ENCODE results near the gene CCDC180.
"Not testable (repeated sequence)": the region's sequence is repeated elsewhere in the genome, so short reads cannot be mapped to it uniquely, and the experiment has no call there.

CCDC180 gene

DNA sequence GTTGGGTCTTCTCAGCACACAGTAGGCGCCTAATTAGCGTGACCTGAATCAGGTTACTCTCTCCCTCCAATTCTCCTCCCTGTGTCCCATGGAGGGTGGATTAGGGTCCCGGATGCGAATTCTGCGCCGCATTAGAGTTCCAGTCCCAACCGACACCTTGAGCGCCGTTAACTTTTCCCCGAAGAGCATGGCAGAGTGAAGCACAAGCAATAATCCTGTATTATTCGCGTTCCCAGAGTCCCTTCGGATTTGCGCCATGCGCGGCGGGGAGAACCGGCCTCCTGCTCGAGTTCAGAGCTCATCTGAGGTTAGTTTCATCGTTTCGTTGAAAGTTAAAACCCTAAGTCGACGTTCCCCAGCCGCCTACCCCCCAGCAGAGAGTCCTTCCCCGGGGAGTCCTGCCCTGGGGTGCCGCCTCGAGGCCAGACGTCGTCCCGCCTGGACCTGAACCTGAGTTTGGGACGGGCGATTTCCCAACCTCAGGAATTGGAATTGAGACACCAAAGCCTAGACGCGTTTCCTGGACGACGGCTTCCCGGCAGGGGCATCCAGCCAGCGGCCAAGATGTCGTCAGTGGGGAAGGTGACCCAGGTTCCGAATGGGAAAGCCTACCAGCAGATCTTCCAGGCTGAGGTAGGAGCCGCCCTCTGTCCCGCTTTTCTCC, at the start of gene CCDC180:
Gene CCDC180, plus strand, starts transcription at position 160 of the 664 bp plus-strand sequence. Its CDS starts 405 bp downstream, at position 565.
- no peak for DNase-seq (ENCODE audit: low read depth in 2 of 2)

GRCh38 chr9:97259834-97260514, 47.5 kb upstream of the CCDC180 start:
- DNase-seq (ENCODE audit: low read depth in 2 of 2): not testable (repeated sequence)

- no peak for DNase-seq (ENCODE audit: low read depth in 2 of 2)
Observed at GRCh38 chr9:97271292-97271691, 36.2 kb upstream of the CCDC180 start.

DNA sequence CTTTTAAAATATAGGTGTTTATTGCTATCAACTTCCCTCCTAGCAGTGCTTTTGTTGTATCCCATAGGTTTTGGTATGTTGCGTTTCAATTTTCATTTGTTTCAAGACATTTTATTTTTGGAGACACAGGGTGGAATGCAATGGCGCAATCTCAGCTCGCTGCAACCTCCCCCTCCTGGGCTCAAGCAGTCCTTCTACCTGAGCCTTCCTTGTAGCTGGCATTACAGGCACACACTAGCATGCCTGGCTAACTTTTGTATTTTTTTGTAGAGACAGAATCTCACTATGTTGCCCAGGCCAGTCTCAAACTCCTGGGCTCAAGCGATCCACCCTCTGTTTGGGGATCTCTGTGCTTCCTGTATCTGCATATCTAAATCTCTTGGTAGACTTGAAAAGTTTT, 35.4 kb upstream of the CCDC180 start:
- no peak for DNase-seq (ENCODE audit: low read depth in 2 of 2)

DNA sequence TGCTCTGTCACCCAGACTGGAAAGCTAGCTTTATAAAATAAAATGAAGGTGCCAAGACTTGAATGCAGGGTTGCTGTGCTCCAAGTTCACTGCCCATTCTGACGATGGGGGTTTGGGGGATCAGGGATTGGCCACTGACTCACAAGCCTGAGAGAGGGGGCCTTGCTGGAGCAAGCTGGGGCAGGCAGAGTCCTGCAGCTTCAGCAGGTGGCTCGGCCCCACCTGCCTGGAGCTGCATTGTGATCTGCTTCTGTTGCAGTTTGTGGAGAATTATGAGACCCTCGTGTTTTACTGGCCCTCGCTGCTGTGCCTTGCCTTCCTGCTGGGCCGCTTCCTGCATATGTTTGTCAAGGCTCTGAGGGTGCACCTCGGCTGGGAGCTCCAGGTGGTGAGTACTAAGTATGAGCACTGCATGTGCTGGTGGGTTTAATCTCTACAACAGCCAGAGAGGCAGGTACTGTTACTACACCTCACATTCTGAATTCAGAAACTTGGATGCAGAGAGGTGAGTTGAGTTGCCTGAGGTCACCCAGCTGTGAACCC, 31.1 kb upstream of the CCDC180 start:
- DNase-seq (ENCODE audit: low read depth in 2 of 2): no peak

DNA sequence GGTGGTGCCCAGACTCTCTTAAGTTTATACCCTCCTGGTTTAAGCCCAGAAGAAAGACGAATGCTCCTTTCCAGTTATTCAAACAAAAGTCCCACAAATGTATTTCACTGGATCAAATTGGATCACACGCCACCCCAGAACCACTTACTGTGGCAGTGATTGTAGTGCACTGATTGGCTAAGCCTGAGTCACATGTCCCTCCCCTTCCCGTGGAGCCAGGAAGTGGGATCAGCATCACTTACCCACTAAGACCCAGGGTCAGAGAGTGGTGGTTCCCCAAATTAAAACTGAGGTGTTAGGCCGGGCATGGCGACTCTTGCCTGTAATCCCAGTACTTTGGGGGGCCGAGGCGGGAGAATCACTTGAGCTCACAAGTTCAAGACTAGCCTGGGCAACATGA, 29.5 kb upstream of the CCDC180 start:
- DNase-seq (ENCODE audit: low read depth in 2 of 2): no peak

DNA sequence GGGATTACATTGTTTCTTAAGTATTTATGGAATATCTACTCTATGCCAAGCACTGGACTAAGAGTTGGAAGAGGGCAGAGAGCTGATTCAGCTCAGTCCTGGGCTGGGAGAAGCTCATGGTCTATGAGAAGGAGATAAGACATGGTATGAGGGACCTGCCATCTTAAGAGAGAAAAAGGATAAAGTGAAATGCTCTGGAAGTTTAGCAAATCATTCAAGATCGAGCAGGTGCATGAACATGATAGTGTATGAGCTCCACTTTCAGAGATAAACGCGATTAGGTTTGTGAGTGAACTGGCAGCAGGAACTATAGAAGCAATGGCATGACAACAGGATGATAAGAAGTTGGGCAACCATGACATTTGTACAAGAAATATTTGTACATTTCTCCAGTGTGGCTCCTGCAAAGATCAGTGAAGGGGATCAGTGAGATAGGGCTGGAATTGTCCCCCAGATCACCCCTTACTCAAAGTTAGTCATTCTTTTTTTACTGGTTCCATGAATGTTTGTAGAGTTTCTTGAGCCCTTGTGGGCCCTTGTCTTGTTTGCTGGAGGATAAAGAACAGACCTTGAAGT, 26.6 kb upstream of the CCDC180 start:
- DNase-seq (ENCODE audit: low read depth in 2 of 2): no peak

GRCh38 chr9:97283768-97284167, 23.7 kb upstream of the CCDC180 start:
- DNase-seq (ENCODE audit: low read depth in 2 of 2): no peak

DNA sequence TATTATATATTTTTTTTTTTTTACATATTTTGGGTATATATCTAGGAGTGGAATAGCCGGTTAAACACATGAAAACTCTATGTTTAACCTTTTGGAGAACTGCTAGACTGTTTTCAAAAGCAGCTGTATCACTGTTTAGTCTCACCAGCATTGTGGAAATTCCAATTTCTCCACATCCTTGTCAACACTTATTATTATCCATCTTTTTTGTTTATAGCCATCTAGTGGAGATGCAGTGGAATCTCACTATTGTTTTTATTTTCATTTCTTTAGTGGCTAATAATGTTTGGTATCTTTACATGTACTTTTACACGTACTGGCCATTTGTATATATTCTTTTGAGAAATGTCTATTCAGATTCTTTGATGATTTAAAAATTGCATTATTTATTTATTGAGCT, 22.7 kb upstream of the CCDC180 start:
- no peak for DNase-seq (ENCODE audit: low read depth in 2 of 2)

DNA sequence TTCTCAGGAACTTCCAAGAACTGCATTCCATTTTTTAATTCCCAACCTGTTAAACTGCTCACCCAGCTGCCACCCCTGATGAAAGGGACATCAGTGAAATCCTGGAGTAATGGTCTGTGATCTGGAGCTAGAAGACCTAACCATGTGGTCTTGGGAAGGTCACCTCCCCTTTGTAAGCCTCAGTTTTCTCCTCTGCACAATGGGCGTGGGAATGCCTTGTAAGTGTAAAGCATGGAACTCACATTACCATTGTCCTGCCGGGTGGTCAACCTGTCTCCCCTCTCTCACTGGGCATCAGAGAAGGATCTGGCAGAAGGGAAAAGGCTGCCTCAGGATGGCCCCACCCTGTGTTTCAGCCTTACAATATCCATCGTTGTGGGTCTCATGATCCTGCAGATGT, 15.3 kb upstream of the CCDC180 start:
- DNase-seq (ENCODE audit: low read depth in 2 of 2): no peak

DNA sequence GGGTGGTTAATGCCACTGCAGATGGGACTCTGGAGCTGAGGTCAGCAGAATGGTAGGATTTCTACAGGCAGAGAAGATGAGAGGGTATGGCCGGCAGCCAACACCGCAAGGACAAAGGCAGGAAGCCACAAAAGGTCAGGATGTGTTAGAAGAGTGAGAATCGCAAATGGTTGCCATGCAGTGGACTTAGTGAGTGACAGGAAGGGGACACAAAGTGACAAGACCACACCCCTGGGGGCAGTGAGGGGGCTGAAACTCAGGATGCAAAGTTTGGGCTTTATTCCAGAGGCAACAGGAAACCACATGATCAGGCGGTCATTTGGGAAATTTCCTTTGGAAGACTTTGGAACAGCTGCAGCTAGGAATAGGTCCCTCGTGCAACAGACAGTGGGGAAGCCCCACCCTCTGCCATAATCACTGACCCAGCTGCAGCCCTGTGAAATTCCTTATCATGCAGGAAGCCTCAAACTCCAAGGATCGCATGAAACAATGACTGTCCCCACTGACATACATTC, 14.2 kb upstream of the CCDC180 start:
- no peak for DNase-seq (ENCODE audit: low read depth in 2 of 2)

DNA sequence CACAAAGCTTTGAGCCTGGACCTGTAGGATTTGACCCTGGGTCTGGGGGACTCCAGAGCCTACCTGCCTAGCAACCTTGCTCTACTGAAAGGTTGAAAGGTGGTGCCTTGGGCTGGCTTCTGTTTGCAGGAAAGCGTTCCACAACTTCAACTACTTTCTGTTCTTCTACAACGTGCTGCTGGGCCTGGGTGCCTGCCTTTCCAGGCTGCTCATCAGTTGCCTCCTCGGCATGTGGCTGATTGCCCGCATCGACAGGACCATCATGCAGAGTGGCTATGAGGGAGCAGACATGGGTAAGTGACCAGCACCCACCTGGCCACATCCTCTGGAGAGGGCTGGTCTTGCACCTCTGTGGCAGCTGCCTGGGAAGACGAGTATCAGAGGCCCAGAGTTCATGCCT, 13.6 kb upstream of the CCDC180 start:
- DNase-seq (ENCODE audit: low read depth in 2 of 2): no peak

- DNase-seq (ENCODE audit: low read depth in 2 of 2): no peak
Observed at GRCh38 chr9:97297889-97298288, 9.6 kb upstream of the CCDC180 start.

DNA sequence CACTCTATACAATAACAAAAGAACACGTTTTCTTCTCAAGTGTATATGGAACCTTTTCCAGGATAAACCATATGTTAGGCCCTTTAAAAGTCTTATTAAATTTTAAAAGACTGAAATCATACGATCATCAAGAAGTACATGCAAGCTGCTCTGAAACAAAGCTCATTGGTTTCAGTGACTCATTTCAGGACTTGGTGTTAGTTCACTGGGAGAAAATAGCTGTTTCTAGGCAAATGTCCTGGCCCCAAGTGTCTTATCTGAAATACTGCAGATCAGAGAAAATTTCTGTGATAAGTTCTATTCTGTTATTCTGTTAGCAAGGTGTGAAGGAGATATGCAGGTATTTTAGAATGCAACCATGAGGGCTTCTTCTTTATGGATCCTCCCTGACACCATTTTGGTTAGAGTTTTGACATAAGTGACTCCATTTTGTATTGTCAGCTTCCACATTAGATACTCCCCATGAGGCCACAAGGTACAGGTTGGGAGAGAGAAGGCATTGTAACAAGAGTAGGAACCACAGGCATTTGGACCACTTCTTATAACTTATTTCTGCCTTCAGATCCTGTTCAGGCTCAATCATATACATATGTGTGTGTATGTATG, 7.5 kb upstream of the CCDC180 start:
- no peak for DNase-seq (ENCODE audit: low read depth in 2 of 2)

DNA sequence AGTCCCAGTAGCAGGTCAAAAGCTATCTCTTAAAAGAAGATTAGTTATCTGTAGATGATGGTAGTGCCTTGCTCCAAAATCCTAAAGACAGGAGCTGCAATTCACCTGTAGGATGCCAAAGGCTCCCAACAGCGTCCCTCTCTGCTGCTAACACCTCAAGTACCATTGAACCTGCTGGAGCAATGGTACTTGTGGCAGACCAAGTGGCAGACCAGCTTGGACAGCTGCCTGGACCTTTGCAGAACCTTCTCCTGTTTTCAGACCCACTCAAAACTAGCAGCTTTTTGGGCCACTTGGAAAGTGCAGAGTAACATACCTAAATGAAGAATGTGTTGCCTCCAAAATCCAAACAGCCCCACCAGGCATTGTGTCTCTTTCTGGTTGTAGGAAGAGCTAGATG, 6.9 kb upstream of the CCDC180 start:
- no peak for DNase-seq (ENCODE audit: low read depth in 2 of 2)

GRCh38 chr9:97301974-97302373, 5.5 kb upstream of the CCDC180 start:
- no peak for DNase-seq (ENCODE audit: low read depth in 2 of 2)

DNA sequence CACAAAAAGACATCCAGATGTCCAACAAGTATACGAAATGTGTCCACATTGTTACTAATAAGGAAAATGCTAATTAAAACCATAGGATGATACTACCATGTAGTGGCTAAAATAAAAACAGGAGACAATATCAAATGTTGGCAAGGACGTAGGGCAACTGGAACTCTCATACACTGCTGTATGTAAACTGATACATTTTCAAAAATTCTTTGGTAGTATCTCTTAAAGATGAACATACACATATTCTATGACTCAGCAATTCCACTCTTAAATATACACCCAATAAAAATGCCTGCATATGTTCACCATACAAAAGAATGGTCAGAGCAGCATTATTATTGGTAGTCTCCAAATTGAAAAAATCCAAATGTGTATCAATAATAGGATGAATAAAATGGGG, 2.9 kb upstream of the CCDC180 start:
- no peak for DNase-seq (ENCODE audit: low read depth in 2 of 2)

DNA sequence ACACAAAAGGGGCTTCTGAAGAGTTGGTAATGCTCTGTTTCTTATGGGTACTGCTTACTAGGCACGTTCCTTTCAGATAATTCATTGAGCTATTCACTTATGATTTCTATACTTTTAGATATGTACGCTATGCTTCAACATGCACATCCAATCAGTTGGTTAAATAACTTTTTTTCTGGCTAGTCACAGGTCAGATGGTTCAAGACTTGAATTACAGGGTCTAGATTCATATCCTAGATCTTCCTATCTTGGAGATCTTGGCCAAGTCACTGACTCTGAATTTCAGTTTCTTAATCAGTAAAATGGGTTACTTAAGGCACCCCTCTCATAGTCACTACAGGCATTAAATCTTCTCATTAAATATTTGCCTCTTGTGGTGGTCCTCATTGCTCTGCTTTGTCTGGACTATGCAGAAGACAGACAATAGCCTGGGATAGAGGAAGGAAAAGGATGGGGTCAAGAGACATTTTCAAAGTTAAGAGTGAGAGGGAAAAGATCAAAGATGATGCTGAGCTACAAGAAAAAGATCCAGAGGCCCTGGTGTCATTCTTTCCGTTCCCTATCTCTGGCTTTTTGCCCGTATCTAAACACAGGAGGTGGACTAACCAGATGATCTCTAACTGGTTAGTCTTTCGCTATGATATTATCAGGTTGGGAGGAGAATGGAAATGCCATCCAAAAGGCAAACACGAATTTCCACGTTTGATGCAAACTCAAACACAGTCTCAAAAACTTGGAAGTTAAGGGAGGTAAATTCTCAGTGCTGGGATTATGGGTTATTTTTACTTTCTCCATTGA, 1.8 kb upstream of the CCDC180 start:
- DNase-seq (ENCODE audit: low read depth in 2 of 2): no peak

DNA sequence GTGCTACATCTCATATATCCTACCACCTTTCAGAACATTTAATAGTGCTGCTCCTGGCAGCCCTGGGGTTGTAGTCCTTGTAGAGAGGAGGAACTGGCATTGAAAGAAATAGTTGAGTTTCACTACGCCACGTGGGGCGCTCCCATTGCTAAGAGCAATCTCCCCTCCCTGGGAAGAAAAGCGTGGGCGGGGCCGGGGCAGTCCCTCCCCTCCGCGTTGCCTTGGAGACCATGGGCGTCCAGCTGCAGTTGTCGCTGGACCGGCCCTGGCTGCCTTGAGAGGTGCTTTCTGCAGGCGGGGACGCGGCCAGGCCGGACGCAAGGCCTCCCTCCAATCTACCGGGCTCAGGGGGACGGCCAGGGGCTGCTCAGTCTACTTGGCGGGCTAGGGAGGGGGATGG, 368 bp upstream of the CCDC180 start:
- DNase-seq (ENCODE audit: low read depth in 2 of 2): no peak

DNA sequence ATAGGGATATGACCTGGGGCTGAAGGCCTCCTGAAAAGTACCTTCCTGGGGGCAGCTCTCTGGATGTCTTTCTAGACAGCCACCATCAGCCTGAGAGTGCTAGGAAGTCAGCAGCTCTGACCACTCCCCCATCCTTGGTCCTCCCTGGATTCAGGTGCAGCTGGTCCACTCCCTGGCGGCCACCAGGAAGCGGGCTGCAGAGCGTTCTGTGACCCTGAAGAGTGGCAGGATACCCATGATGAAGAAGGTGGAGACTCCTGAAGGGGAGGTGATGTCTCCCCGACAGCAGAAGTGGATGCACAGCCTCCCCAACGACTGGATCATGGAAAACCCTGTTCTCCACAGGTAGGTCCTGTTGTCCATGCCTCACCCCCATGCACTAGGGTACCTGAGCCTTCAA, 1.8 kb downstream of the CCDC180 start:
- DNase-seq (ENCODE audit: low read depth in 2 of 2): no peak

DNA sequence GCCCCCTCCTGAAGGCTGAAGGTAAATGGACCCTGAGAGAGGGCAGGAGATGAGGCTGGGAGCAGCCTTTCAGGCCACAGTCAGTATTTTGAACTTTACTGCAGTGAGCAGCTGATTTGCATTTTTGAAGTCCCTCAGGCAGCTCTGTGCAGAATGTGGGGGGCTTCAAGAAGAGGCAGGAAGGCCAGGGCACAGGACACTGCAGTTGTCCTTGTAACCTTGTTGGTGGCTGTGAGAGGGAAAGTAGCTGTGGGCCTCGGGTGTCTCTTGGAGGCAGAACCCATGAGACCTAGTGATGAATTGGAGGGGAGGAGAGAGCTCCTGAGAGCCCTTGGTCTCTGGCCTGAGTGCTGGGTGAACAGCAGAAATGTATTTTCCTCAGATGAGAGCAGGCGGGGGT, 2.6 kb downstream of the CCDC180 start:
- DNase-seq (ENCODE audit: low read depth in 2 of 2): no peak

DNA sequence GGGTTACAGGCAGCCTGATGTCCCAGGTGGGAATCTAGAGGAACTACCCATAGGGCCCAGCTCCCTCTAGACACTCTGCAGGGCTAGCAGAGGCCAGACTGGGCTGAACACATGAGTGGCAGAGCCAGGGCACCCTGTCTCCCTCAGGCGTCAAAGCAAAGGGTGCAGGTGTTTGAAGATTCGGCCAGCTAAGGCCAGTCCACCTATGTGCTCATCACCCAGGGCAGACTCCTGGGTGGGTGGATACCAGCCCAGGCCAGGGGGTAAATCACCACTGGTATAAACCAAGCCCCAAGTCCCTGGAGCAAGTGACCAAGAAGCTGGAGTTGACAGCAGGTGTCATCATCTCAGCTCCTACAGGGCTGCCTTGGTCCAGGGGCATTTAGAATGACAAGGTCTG, 3.4 kb downstream of the CCDC180 start:
- DNase-seq (ENCODE audit: low read depth in 2 of 2): no peak

Measured in stimulated activated CD4-positive, alpha-beta T cell treated with anti-CD3 and anti-CD28 coated beads, Interleukin-1b, Interleukin-23, amount 100 ng/mL, for 1 hour (primary cell).